Body of pancreas (tissue), 4 donors: Measurements from ENCODE around the gene MST1. TPM values are rescaled to one million over a fixed set of nuclear protein-coding genes. Genes with fewer than 3 reads are reported as not detected.

Experiments used
- ATAC-seq: fragments of 150-250 bp; one replicate; pipeline ENCODE4 v1.9.1; 2016
- DNase-seq, 4 donors: peaks; one replicate each; pipeline ENCODE4 v3.0.0-alpha.2; 2019
- H3K27ac ChIP-seq, 4 donors: fragments of 200-600 bp; sonication (generic); 1 replicate in 3 of 4; 2 replicates in 1 of 4; pipeline versions ENCODE4 v1.5.1 to v1.6.1; 2016 to 2019; ENCODE audit warnings: mild to moderate bottlenecking in 1 of 4, mixed read lengths in 1 of 4, moderate library complexity in 1 of 4
- H3K27me3 ChIP-seq, 2 donors: fragments of 200-600 bp; sonication (generic); one replicate each; pipeline ENCODE4 v1.6.0; 2016; ENCODE audit warnings: mild to moderate bottlenecking in 1 of 2
- H3K36me3 ChIP-seq, 2 donors: fragments of 200-600 bp; sonication (generic); replicated peaks in 1 of 2; 2 replicates each; pipeline ENCODE4 v1.5.1; 2016; ENCODE audit warnings: low read depth in 2 of 2; ENCODE audit not compliant: insufficient read depth in 1 of 2
- H3K4me1 ChIP-seq: fragments of 200-600 bp; sonication (generic); one replicate; pipeline ENCODE4 v1.6.0; 2016
- H3K4me3 ChIP-seq, 2 donors: fragments of 200-600 bp; sonication (generic); 1 replicate in 1 of 2; 2 replicates in 1 of 2; pipeline ENCODE4 v1.5.1; 2016 to 2019
- H3K9me3 ChIP-seq, 3 donors: fragments of 200-600 bp; sonication (generic); 1 replicate in 2 of 3; 2 replicates in 1 of 3; pipeline ENCODE4 v1.5.1; 2016
- POLR2A ChIP-seq, 3 donors: fragments of 450-650 bp; IDR thresholded peaks; one replicate each; pipeline ENCODE4 v1.6.1; 2016; ENCODE audit warnings: antibody characterized with exemption in 3 of 3, mild to moderate bottlenecking in 2 of 3
- WGBS, 2 donors: methylation state at CpG; one replicate each; pipeline ENCODE4 v1.1.5; 2017; 5-methylcytosine and 5-hydroxymethylcytosine counted together
- intact Hi-C: fragments of 100-400 bp; cut with DNase I; formaldehyde crosslinking; loops from one replicate; pipeline ENCODE4 v1.15.1; 2023
- total RNA-seq, 2 donors: library from RNA; depleted of rRNA; stranded (reverse); fragments of >200 nt; gene quantifications; one replicate each; pipeline ENCODE4 v1.1.0, GENCODE V29; 2016
- TF ChIP-seq, protein P1 (sequence below), 7 experiments: fragments of 450-650 bp in 4 of 7; fragments of 200-600 bp in 3 of 7; sonication (generic) in 3 of 7; IDR thresholded peaks; one replicate each; pipeline ENCODE4 v1.5.1; 2016 to 2019; ENCODE audit warnings: antibody characterized with exemption in 7 of 7

The MST1 gene
- total RNA-seq, 2 donors from 2014 or later: 16.9 to 80.4 TPM

GRCh38 chr3:49673715-49674496 lies 15.4 kb downstream of the MST1 start, which contains the start of gene APEH:
Gene APEH, plus strand, starts transcription at chr3:49674351. Its CDS starts 51 bp downstream, at chr3:49674402.
- DNase-seq: peak; percentile 95 to 99 (median 98)
- intact Hi-C loops: no loop called here
- peak within 1 kb of the TSS; percentile 59 to 98 for H3K4me3 ChIP-seq
- ATAC-seq: peak; percentile 89
- H3K36me3 ChIP-seq: peaks cover 0 to 6% of the 10 kb centered on the region in 2 donors
- H3K9me3 ChIP-seq: no peaks in the 10 kb centered on the region
- peak; percentile 64 to 85 (median 79) for TF ChIP-seq POLR2A (IDR thresholded peaks at IDR 0.05)
- TF ChIP-seq, protein P1, sequence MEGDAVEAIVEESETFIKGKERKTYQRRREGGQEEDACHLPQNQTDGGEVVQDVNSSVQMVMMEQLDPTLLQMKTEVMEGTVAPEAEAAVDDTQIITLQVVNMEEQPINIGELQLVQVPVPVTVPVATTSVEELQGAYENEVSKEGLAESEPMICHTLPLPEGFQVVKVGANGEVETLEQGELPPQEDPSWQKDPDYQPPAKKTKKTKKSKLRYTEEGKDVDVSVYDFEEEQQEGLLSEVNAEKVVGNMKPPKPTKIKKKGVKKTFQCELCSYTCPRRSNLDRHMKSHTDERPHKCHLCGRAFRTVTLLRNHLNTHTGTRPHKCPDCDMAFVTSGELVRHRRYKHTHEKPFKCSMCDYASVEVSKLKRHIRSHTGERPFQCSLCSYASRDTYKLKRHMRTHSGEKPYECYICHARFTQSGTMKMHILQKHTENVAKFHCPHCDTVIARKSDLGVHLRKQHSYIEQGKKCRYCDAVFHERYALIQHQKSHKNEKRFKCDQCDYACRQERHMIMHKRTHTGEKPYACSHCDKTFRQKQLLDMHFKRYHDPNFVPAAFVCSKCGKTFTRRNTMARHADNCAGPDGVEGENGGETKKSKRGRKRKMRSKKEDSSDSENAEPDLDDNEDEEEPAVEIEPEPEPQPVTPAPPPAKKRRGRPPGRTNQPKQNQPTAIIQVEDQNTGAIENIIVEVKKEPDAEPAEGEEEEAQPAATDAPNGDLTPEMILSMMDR (IDR thresholded peaks at IDR 0.05): no peak
- H3K4me1 ChIP-seq: peaks cover 33% of the 10 kb centered on the region
- H3K27me3 ChIP-seq: no peaks in the 10 kb centered on the region
- peak within 1 kb of the TSS; percentile 90 to 96 (median 92) for H3K27ac ChIP-seq
- WGBS, 2 donors: 0% methylated on average over 34 to 71 of the region's 71 CpGs

GRCh38 chr3:49673121-49673714 lies 16.1 kb downstream of the MST1 start:
- ATAC-seq (no peak), DNase-seq (no peak)
- peaks cover 40% of the 10 kb centered on the region for H3K4me1 ChIP-seq
- 16 to 52% methylated on average over 4 to 17 of the region's 17 CpGs for WGBS, 2 donors
- H3K27ac ChIP-seq: peak overlapping the region; percentile 90 to 96 (median 92)
- TF ChIP-seq, protein P1 (IDR thresholded peaks at IDR 0.05): no peak
- no peak for TF ChIP-seq POLR2A (IDR thresholded peaks at IDR 0.05)
- intact Hi-C loops: no loop called here
- H3K9me3 ChIP-seq: no peaks in the 10 kb centered on the region
- H3K36me3 ChIP-seq: peaks cover 0 to 2% of the 10 kb centered on the region in 2 donors
- H3K4me3 ChIP-seq: peak overlapping the region; percentile 59 to 98
- H3K27me3 ChIP-seq: no peaks in the 10 kb centered on the region

DNA sequence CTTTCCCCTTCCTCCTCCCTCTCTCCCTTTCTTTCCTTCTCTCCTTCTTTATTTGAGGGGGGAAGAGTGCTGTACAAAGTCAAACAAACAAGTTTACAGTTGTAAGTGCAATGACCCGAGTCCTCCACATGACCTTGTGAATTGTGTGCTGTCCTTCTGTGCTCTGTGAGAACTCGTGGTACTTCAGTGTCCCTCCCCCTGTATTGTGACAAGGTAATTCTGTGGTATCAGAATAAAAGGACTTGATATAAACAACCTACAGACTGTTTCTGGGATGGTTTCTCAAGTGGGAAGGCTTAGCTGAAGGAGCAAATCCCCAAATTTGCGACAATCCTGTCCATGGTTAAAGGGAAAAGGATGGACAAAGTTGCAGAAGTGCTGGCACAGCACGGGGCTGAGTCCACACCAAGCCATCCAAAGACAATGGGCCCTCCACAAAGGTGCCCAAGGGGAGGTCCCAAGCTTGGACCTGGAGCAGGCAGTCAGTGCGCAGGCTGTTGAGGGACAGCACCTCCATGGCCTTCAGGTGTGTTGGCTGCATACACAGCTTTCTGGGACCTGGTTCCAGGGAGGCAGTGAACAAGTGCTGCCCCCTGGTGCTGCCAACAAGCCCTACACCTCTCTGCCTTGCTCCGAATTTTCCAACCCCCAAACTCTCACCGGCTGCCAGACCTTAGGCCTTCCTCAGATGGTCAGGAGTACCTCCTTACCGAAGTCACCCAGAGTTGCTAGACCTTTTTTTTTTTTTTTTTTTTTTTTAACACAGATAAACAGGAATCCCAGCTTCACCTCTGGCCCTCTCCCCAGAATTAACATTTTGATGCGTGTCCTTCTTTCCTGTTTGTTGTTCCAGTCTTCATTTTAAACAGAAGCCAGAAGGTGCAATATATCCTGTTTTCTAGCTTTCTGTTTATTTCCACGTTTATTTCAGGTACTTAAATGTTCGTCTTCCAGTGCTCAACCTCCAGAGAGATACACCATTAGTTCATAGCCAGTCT lies 17.7 kb downstream of the MST1 start:
- no peaks in the 10 kb centered on the region for H3K27me3 ChIP-seq

GRCh38 chr3:49670940-49671290 lies 18.4 kb downstream of the MST1 start:
- WGBS, 2 donors: 57 to 62% methylated on average over 5 to 6 of the region's 6 CpGs
- Histone ChIP-seq H3K9me3 (no peaks in the 10 kb centered on the region), H3K27ac (no peak overlapping the region), H3K4me3 (no peak overlapping the region), H3K36me3 (no peaks in the 10 kb centered on the region), H3K4me1 (peaks cover 41% of the 10 kb centered on the region), H3K27me3 (no peaks in the 10 kb centered on the region)
- DNase-seq (no peak), ATAC-seq (no peak)
- TF ChIP-seq, protein P1 (IDR thresholded peaks at IDR 0.05): no peak
- TF ChIP-seq POLR2A (IDR thresholded peaks at IDR 0.05): no peak
- intact Hi-C loops: no loop called here

More for the DNA sequence above, 17.7 kb downstream of the MST1 start:
- H3K4me1 ChIP-seq: peaks cover 40% of the 10 kb centered on the region
- intact Hi-C loops: no loop called here
- H3K4me3 ChIP-seq: no peak overlapping the region
- no peak for TF ChIP-seq POLR2A (IDR thresholded peaks at IDR 0.05)
- TF ChIP-seq, protein P1 (IDR thresholded peaks at IDR 0.05): peak; percentile 64 to 97 (median 93)
- H3K36me3 ChIP-seq: no peaks in the 10 kb centered on the region
- ATAC-seq: peak; percentile 48
- peak; percentile 84 to 87 (median 84) for DNase-seq
- 25 to 30% methylated on average over 10 to 11 of the region's 11 CpGs for whole genome bisulfite sequencing, 2 donors
- H3K27ac ChIP-seq: no peak overlapping the region
- H3K9me3 ChIP-seq: no peaks in the 10 kb centered on the region
